ENCODE results near the gene MAGI2.

- TF ChIP-seq EP300 (IDR thresholded peaks at IDR 0.05), result no peak
- TF ChIP-seq POLR2A (IDR thresholded peaks at IDR 0.05), result no peak
- TF ChIP-seq, protein P1, sequence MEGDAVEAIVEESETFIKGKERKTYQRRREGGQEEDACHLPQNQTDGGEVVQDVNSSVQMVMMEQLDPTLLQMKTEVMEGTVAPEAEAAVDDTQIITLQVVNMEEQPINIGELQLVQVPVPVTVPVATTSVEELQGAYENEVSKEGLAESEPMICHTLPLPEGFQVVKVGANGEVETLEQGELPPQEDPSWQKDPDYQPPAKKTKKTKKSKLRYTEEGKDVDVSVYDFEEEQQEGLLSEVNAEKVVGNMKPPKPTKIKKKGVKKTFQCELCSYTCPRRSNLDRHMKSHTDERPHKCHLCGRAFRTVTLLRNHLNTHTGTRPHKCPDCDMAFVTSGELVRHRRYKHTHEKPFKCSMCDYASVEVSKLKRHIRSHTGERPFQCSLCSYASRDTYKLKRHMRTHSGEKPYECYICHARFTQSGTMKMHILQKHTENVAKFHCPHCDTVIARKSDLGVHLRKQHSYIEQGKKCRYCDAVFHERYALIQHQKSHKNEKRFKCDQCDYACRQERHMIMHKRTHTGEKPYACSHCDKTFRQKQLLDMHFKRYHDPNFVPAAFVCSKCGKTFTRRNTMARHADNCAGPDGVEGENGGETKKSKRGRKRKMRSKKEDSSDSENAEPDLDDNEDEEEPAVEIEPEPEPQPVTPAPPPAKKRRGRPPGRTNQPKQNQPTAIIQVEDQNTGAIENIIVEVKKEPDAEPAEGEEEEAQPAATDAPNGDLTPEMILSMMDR (IDR thresholded peaks at IDR 0.05), result no peak
- TF ChIP-seq POLR2AphosphoS5 (IDR thresholded peaks at IDR 0.05), result no peak
Measured at GRCh38 chr7:79132844-79133451, 320.5 kb downstream of the MAGI2 start.

All from suprapubic skin (tissue), 4 donors.